GM23338 (cell line): ENCODE results near the gene SACM1L. TPM values are rescaled to one million over a fixed set of nuclear protein-coding genes. Genes with fewer than 3 reads are reported as not detected.
A peak's percentile ranks its signal among the peaks of the same experiment; 100 is the strongest.

Source experiments
- ATAC-seq: fragments of 200-7000 bp; cut with Tn5 transposase; 3 replicates; pipeline ENCODE4 v1.9.1; 2020
- DNase-seq: peaks from one replicate; pipeline ENCODE4 v3.0.0-alpha.2; 2015; ENCODE audit warnings: low spot score
- H2AFZ ChIP-seq: fragments of 200-600 bp; sonication (generic); 2 replicates; pipeline ENCODE4 v1.8.0; 2016; ENCODE audit warnings: antibody characterized with exemption, mild to moderate bottlenecking, moderate library complexity
- H3F3A ChIP-seq: fragments of 200-600 bp; sonication (generic); replicated peaks from 2 replicates; pipeline ENCODE4 v1.8.0; 2017; ENCODE audit warnings: antibody characterized with exemption, mixed run types, low read depth
- H3K27ac ChIP-seq: fragments of 200-600 bp; sonication (generic); 2 replicates; pipeline ENCODE4 v1.6.1; 2016; ENCODE audit warnings: low read depth
- H3K27me3 ChIP-seq: fragments of 200-600 bp; sonication (generic); 2 replicates; pipeline ENCODE4 v1.8.0; 2016; ENCODE audit warnings: mild to moderate bottlenecking, mixed run types, moderate library complexity; ENCODE audit not compliant: insufficient read depth
- H3K36me3 ChIP-seq: fragments of 200-600 bp; sonication (generic); 2 replicates; pipeline ENCODE4 v1.8.0; 2016; ENCODE audit warnings: mild to moderate bottlenecking; ENCODE audit not compliant: insufficient read depth
- H3K4me1 ChIP-seq: fragments of 200-600 bp; sonication (generic); 2 replicates; pipeline ENCODE4 v1.8.0; 2016; ENCODE audit warnings: mild to moderate bottlenecking, moderate library complexity; ENCODE audit not compliant: insufficient read depth
- H3K4me2 ChIP-seq: fragments of 200-600 bp; sonication (generic); 2 replicates; pipeline ENCODE4 v1.7.1; 2017; ENCODE audit warnings: mixed run types
- H3K4me3 ChIP-seq: fragments of 200-600 bp; sonication (generic); 2 replicates; pipeline ENCODE4 v1.6.1; 2016; ENCODE audit warnings: mixed run types
- H3K79me2 ChIP-seq: fragments of 200-600 bp; sonication (generic); replicated peaks from 2 replicates; pipeline ENCODE4 v1.8.0; 2017; ENCODE audit warnings: mild to moderate bottlenecking; ENCODE audit not compliant: insufficient read depth
- H3K9me2 ChIP-seq: fragments of 200-600 bp; sonication (generic); 2 replicates; pipeline ENCODE4 v1.8.0; 2017; ENCODE audit not compliant: insufficient read depth
- H4K20me1 ChIP-seq: fragments of 200-600 bp; sonication (generic); replicated peaks from 2 replicates; pipeline ENCODE4 v1.8.0; 2017; ENCODE audit warnings: mild to moderate bottlenecking; ENCODE audit not compliant: insufficient read depth
- H3K27ac Mint-ChIP-seq: 2 replicates; pipeline ENCODE4 v1.8.0; 2020; ENCODE audit warnings: inconsistent platforms, mild to moderate bottlenecking, moderate library complexity, mixed read lengths
- H3K27me3 Mint-ChIP-seq: 3 replicates; pipeline ENCODE4 v1.8.0; 2022; ENCODE audit warnings: low read depth, mild to moderate bottlenecking, moderate library complexity, mixed read lengths, inconsistent platforms; ENCODE audit not compliant: insufficient read depth, poor library complexity
- H3K36me3 Mint-ChIP-seq: 3 replicates; pipeline ENCODE4 v1.8.0; 2021; ENCODE audit warnings: low read depth, mild to moderate bottlenecking, inconsistent platforms, moderate library complexity, mixed read lengths
- H3K4me1 Mint-ChIP-seq: 3 replicates; pipeline ENCODE4 v1.8.0; 2020; ENCODE audit warnings: mild to moderate bottlenecking, inconsistent platforms, mixed read lengths
- H3K4me3 Mint-ChIP-seq: 3 replicates; pipeline ENCODE4 v1.8.0; 2021; ENCODE audit warnings: moderate library complexity, mild to moderate bottlenecking, inconsistent platforms, mixed read lengths
- H3K9me3 Mint-ChIP-seq: 3 replicates; pipeline ENCODE4 v1.8.0; 2020; ENCODE audit warnings: moderate library complexity, mild to moderate bottlenecking, inconsistent platforms, mixed read lengths
- CREB1 ChIP-seq: fragments of 250-450 bp; sonication (Bioruptor Pico); IDR thresholded peaks from 2 replicates; pipeline ENCODE4 v1.5.0; 2020; ENCODE audit warnings: low read depth, mild to moderate bottlenecking, moderate library complexity
- CTCF ChIP-seq, 2 experiments: fragments of 200-600 bp in 1 of 2; sonication (generic) in 1 of 2; conservative IDR thresholded peaks; 2 replicates each; pipeline versions ENCODE4 v1.5.1 to v1.6.1; 2016 to 2017; ENCODE audit warnings: antibody characterized with exemption in 2 of 2, low read depth in 2 of 2, mild to moderate bottlenecking in 2 of 2, moderate library complexity in 1 of 2
- ETS1 ChIP-seq: IDR thresholded peaks from 2 replicates; pipeline ENCODE4 v1.6.1; 2016; ENCODE audit warnings: antibody characterized with exemption
- EZH2 ChIP-seq: fragments of 200-600 bp; sonication (generic); IDR thresholded peaks from one replicate; pipeline ENCODE4 v1.8.0; 2017; ENCODE audit warnings: antibody characterized with exemption, mild to moderate bottlenecking, low read depth; ENCODE audit not compliant: unreplicated experiment
- EZH2phosphoT487 ChIP-seq: fragments of 200-600 bp; sonication (generic); IDR thresholded peaks from one replicate; pipeline ENCODE4 v1.8.1; 2018; ENCODE audit warnings: antibody characterized with exemption; ENCODE audit not compliant: unreplicated experiment
- POLR2AphosphoS5 ChIP-seq: IDR thresholded peaks from 2 replicates; pipeline ENCODE4 v1.6.1; 2016; ENCODE audit warnings: antibody characterized with exemption, low read depth
- REST ChIP-seq: IDR thresholded peaks from one replicate; pipeline ENCODE4 v1.6.1; 2018; ENCODE audit warnings: antibody characterized with exemption; ENCODE audit not compliant: unreplicated experiment
- ZNF331 ChIP-seq: fragments of 250-450 bp; sonication (Bioruptor Pico); IDR thresholded peaks from 2 replicates; pipeline ENCODE4 v1.5.0; 2020; ENCODE audit warnings: low read depth, mild to moderate bottlenecking, moderate library complexity
- polyA plus RNA-seq: library from polyadenylated mRNA; unstranded; fragments of >200 nt; fragmentation: Nextera tagmentation; extraction: Ambion mirVana; gene quantifications from 2 replicates; pipeline ENCODE4 v1.2.1, GENCODE V29; 2016
- total RNA-seq: library from RNA; depleted of rRNA; stranded (reverse); fragments of >200 nt; shearing (Covaris generic); gene quantifications from 2 replicates; pipeline ENCODE4 v1.2.3, GENCODE V29; 2014

The SACM1L gene
- total and polyA plus RNA-seq, 2 experiments from 2014 or later: 43.5 to 97.8 TPM

GRCh38 chr3:45741742-45742460 is 52.7 kb downstream of the SACM1L start:
- peaks cover 45% of the 10 kb centered on the region for H3K4me1 ChIP-seq
- Mint-ChIP-seq H3K9me3 (no peaks in the 10 kb centered on the region), H3K27ac (peak overlapping the region; percentile 92), H3K36me3 (peaks cover 70% of the 10 kb centered on the region), H3K27me3 (peaks cover 10% of the 10 kb centered on the region), H3K4me1 (peaks cover 52% of the 10 kb centered on the region), H3K4me3 (no peak overlapping the region)
- no peaks in the 10 kb centered on the region for H3K9me2 ChIP-seq
- DNase-seq (no peak), ATAC-seq (no peak)
- H3K36me3 ChIP-seq: peaks cover 35% of the 10 kb centered on the region
- H2AFZ ChIP-seq: no peak overlapping the region
- H3K27ac ChIP-seq: peak overlapping the region; percentile 57
- 0 out of 2 replicates have a peak overlapping the region, but pooled peaks have one; percentile 27 for H3K4me2 ChIP-seq
- H3K79me2 ChIP-seq: 0 out of 2 replicates have a peak, but pooled peaks cover 4% of the 10 kb centered on the region
- H4K20me1 ChIP-seq: no peaks in the 10 kb centered on the region; the same call in 1 of the 2 replicates
- TF ChIP-seq ZNF331 (CRISPR knock-in tag): no peak
- TF ChIP-seq EZH2phosphoT487: no peak
- TF ChIP-seq REST: no peak
- TF ChIP-seq CTCF (conservative IDR thresholded peaks at IDR 0.05; ENCODE audit: low read depth in 2 of 2): no peak
- no peak for TF ChIP-seq CREB1 (CRISPR knock-in tag)
- no peak for TF ChIP-seq EZH2
- no peaks in the 10 kb centered on the region for H3K27me3 ChIP-seq
- no peak overlapping the region for H3K4me3 ChIP-seq
- H3F3A ChIP-seq: no peaks in the 10 kb centered on the region; the same call in 1 of the 2 replicates

- Mint-ChIP-seq H3K4me1 (peaks cover 46% of the 10 kb centered on the region), H3K27ac (no peak overlapping the region; the same call in none of the 2 replicates), H3K36me3 (peaks cover 64% of the 10 kb centered on the region), H3K4me3 (no peak overlapping the region), H3K9me3 (no peaks in the 10 kb centered on the region), H3K27me3 (peaks cover 4% of the 10 kb centered on the region)
- ATAC-seq (no peak), DNase-seq (no peak)
- 0 out of 2 replicates have a peak, but pooled peaks cover 4% of the 10 kb centered on the region for H3K79me2 ChIP-seq
- no peaks in the 10 kb centered on the region for H3K9me2 ChIP-seq
- no peaks in the 10 kb centered on the region for H3K27me3 ChIP-seq
- peak overlapping the region; percentile 57; the same call in 1 of the 2 replicates for H3K27ac ChIP-seq
- TF ChIP-seq REST (no peak), ETS1 (no peak), CTCF (conservative IDR thresholded peaks at IDR 0.05; ENCODE audit: low read depth in 2 of 2) (no peak), POLR2AphosphoS5 (no peak)
- H2AFZ ChIP-seq: no peak overlapping the region
- H3K36me3 ChIP-seq: peaks cover 33% of the 10 kb centered on the region
- H3K4me3 ChIP-seq: no peak overlapping the region
- H3K4me2 ChIP-seq: no peak overlapping the region
- peaks cover 45% of the 10 kb centered on the region for H3K4me1 ChIP-seq
- no peaks in the 10 kb centered on the region; the same call in 1 of the 2 replicates for H4K20me1 ChIP-seq
- no peaks in the 10 kb centered on the region; the same call in 1 of the 2 replicates for H3F3A ChIP-seq
These were observed 53.4 kb downstream of the SACM1L start for GRCh38 chr3:45742461-45743089.
